K562 (cell line): Measurements from ENCODE around the gene DLGAP1. TPM values are rescaled to one million over a fixed set of nuclear protein-coding genes. Genes with fewer than 3 reads are reported as not detected.

ENCODE experiments used
- CHD4 ChIP-seq: fragments of 200-600 bp; sonication (generic); IDR thresholded peaks from 3 replicates; pipeline ENCODE4 v1.6.1; 2012; ENCODE audit warnings: low read depth, mild to moderate bottlenecking, mixed read lengths, low read length, inconsistent platforms; ENCODE audit not compliant: insufficient read depth, insufficient replicate concordance, poor library complexity, severe bottlenecking
- MEIS2 ChIP-seq: fragments of 450-650 bp; IDR thresholded peaks from 2 replicates; pipeline ENCODE4 v1.6.1; 2014; ENCODE audit warnings: mild to moderate bottlenecking; ENCODE audit not compliant: partially characterized antibody
- MYBL2 ChIP-seq, 2 experiments: fragments of 450-650 bp in 1 of 2; sonication (generic) in 1 of 2; formaldehyde crosslinking in 1 of 2; IDR thresholded peaks; 2 replicates each; pipeline versions ENCODE4 v1.6.1 to v1.8.1; 2017 to 2022; ENCODE audit warnings: borderline replicate concordance in 1 of 2, inconsistent platforms in 1 of 2, low read depth in 1 of 2, mild to moderate bottlenecking in 1 of 2, missing genetic modification reagents in 1 of 2, moderate library complexity in 1 of 2
- NCOA6 ChIP-seq: fragments of 450-650 bp; IDR thresholded peaks from 2 replicates; pipeline ENCODE4 v1.6.1; 2017; ENCODE audit warnings: mild to moderate bottlenecking
- SMARCB1 ChIP-seq: IDR thresholded peaks from 2 replicates; pipeline ENCODE4 v1.6.1; 2011; ENCODE audit warnings: improper control_type of control experiment, low read depth; ENCODE audit not compliant: insufficient read length
- TCF3 ChIP-seq: sonication (generic); formaldehyde crosslinking; IDR thresholded peaks from 2 replicates; pipeline ENCODE4 v1.4.0; 2020; ENCODE audit warnings: mild to moderate bottlenecking, missing genetic modification reagents
- TEAD1 ChIP-seq, 2 experiments: fragments of 450-650 bp in 1 of 2; sonication (generic) in 1 of 2; formaldehyde crosslinking; IDR thresholded peaks; 2 replicates each; pipeline versions ENCODE4 v1.4.0 to v1.8.0; 2020 to 2022; ENCODE audit warnings: mild to moderate bottlenecking in 2 of 2, missing genetic modification reagents in 1 of 2
- TRIM24 ChIP-seq, 2 experiments: fragments of 450-650 bp; IDR thresholded peaks; 2 replicates each; pipeline ENCODE4 v1.6.1; 2016
- U2AF2 ChIP-seq: fragments of 200-400 bp; formaldehyde crosslinking; optimal IDR thresholded peaks from 2 replicates; pipeline ENCODE3; 2017; ENCODE audit warnings: low read depth, mild to moderate bottlenecking, low read length
- ZNF134 ChIP-seq: fragments of 250-450 bp; sonication (Bioruptor Pico); conservative IDR thresholded peaks from 2 replicates; pipeline ENCODE4 v1.4.0; 2020
- ZNF274 ChIP-seq: IDR thresholded peaks from 2 replicates; pipeline ENCODE4 v1.6.1; 2011; ENCODE audit warnings: low read depth, mild to moderate bottlenecking, low read length, moderate library complexity, borderline replicate concordance
- ZNF316 ChIP-seq: fragments of 450-650 bp; IDR thresholded peaks from 2 replicates; pipeline ENCODE4 v1.6.1; 2016
- ZNF384 ChIP-seq: IDR thresholded peaks from 2 replicates; pipeline ENCODE4 v1.6.1; 2012; ENCODE audit warnings: low read depth, low read length, improper control_type of control experiment
- ZNF445 ChIP-seq: fragments of 250-450 bp; sonication (Bioruptor Pico); IDR thresholded peaks from 2 replicates; pipeline ENCODE4 v1.4.0; 2020; ENCODE audit warnings: low read depth, mild to moderate bottlenecking, moderate library complexity
- ZNF589 ChIP-seq: fragments of 200-800 bp; sonication (Bioruptor generic); IDR thresholded peaks from 2 replicates; pipeline ENCODE4 v1.6.1; 2016; ENCODE audit warnings: low read depth, missing genetic modification characterization, missing compliant biosample characterization
- polyA plus RNA-seq, 8 experiments: library from polyadenylated mRNA; depleted of rRNA in 4 of 8; stranded (reverse) in 5 of 8; unstranded in 3 of 8; fragments of >200 nt; fragmentation: Nextera tagmentation in 2 of 8; fragmentation: Illumina TruSeq in 1 of 8; extraction: Ambion mirVana in 2 of 8; extraction: Trizol in 1 of 8; gene quantifications; 2 replicates each; pipeline versions ENCODE4 v1.2.1 to v1.2.3, GENCODE V29; 2011 to 2014; ENCODE audit warnings: inconsistent platforms in 1 of 8, missing spikeins in 1 of 8
- total RNA-seq, 7 experiments: library from RNA; depleted of rRNA in 6 of 7; stranded (reverse); fragments of >200 nt in 6 of 7; fragmentation: Illumina TruSeq in 2 of 7; extraction: Trizol in 2 of 7; gene quantifications; 2 replicates each; pipeline versions ENCODE4 v1.2.1 to v1.2.3, GENCODE V29; 2011 to 2021; ENCODE audit warnings: low replicate concordance in 1 of 7
- TF ChIP-seq, protein P1 (sequence below): fragments of 450-650 bp; formaldehyde crosslinking; conservative IDR thresholded peaks from 2 replicates; pipeline ENCODE4 v1.4.0; 2022; ENCODE audit warnings: mild to moderate bottlenecking, missing genetic modification characterization
- TF ChIP-seq, protein P2 (sequence below): fragments of 250-450 bp; sonication (Bioruptor Pico); IDR thresholded peaks from 2 replicates; pipeline ENCODE4 v1.4.0; 2020; ENCODE audit warnings: mild to moderate bottlenecking
- TF ChIP-seq, protein P3 (sequence below): fragments of 200-800 bp; sonication (Bioruptor generic); IDR thresholded peaks from 2 replicates; pipeline ENCODE4 v1.6.1; 2016; ENCODE audit warnings: missing genetic modification characterization, missing compliant biosample characterization
- TF ChIP-seq, protein P4 (sequence below): fragments of 250-450 bp; sonication (Bioruptor Pico); IDR thresholded peaks from 2 replicates; pipeline ENCODE4 v1.5.0; 2021

Gene DLGAP1
- total and polyA plus RNA-seq, 9 of the 15 experiments (the other 6 are each of a cell fraction or from before 2014, with no cell fraction given), result 0.04 to 0.22 (median 0.08) TPM

DNA sequence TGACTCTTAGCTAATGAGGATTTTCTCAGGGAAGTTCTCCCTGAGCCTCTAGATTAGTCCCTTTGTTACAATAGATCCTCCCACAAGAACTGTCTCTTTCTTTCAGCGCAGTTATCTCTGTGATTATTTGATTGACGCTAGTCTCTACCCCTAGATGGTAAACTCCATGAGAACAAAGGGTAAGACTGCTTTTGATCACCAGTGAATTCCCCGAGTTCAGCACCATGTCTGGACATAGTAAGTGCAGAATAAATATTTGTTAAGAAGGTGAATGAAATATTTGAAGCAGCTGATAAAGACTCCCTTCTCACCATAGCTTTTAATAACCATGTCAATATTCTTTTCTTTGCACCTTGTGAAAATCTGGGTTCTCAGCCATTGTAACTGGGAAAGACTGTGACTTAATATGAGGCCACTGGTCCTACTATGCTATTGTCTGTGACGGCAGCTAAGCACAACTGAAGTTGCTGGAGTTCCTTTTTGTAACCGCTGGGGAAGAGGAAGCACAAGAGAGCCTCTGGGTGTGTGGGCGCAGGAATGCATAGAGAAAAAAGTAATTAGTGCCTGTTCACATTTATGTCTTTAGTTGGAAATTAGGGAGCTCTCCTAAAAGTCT, 790.4 kb downstream of the DLGAP1 start (continued):
- TF ChIP-seq, protein P1, sequence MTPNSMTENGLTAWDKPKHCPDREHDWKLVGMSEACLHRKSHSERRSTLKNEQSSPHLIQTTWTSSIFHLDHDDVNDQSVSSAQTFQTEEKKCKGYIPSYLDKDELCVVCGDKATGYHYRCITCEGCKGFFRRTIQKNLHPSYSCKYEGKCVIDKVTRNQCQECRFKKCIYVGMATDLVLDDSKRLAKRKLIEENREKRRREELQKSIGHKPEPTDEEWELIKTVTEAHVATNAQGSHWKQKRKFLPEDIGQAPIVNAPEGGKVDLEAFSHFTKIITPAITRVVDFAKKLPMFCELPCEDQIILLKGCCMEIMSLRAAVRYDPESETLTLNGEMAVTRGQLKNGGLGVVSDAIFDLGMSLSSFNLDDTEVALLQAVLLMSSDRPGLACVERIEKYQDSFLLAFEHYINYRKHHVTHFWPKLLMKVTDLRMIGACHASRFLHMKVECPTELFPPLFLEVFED (CRISPR knock-in tag), result 0 out of 2 replicates have a peak, but pooled peaks have one; percentile 10
- peak in 1 of 2 experiments; percentile 28; a peak in 1 of 4 replicates for TF ChIP-seq TRIM24 (IDR thresholded peaks at IDR 0.05)
- TF ChIP-seq MYBL2 (IDR thresholded peaks at IDR 0.05; ENCODE audit: low read depth), result no peak
- TF ChIP-seq MYBL2 (CRISPR knock-in tag; IDR thresholded peaks at IDR 0.05; ENCODE audit: borderline replicate concordance), result no peak
- TF ChIP-seq NCOA6, result no peak
- TF ChIP-seq, protein P2, sequence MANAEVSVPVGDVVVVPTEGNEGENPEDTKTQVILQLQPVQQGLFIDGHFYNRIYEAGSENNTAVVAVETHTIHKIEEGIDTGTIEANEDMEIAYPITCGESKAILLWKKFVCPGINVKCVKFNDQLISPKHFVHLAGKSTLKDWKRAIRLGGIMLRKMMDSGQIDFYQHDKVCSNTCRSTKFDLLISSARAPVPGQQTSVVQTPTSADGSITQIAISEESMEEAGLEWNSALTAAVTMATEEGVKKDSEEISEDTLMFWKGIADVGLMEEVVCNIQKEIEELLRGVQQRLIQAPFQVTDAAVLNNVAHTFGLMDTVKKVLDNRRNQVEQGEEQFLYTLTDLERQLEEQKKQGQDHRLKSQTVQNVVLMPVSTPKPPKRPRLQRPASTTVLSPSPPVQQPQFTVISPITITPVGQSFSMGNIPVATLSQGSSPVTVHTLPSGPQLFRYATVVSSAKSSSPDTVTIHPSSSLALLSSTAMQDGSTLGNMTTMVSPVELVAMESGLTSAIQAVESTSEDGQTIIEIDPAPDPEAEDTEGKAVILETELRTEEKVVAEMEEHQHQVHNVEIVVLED (CRISPR knock-in tag), result peak; percentile 37; the same call in 1 of the 2 replicates
- peak; percentile 43 for TF ChIP-seq MEIS2
- TF ChIP-seq, protein P3, sequence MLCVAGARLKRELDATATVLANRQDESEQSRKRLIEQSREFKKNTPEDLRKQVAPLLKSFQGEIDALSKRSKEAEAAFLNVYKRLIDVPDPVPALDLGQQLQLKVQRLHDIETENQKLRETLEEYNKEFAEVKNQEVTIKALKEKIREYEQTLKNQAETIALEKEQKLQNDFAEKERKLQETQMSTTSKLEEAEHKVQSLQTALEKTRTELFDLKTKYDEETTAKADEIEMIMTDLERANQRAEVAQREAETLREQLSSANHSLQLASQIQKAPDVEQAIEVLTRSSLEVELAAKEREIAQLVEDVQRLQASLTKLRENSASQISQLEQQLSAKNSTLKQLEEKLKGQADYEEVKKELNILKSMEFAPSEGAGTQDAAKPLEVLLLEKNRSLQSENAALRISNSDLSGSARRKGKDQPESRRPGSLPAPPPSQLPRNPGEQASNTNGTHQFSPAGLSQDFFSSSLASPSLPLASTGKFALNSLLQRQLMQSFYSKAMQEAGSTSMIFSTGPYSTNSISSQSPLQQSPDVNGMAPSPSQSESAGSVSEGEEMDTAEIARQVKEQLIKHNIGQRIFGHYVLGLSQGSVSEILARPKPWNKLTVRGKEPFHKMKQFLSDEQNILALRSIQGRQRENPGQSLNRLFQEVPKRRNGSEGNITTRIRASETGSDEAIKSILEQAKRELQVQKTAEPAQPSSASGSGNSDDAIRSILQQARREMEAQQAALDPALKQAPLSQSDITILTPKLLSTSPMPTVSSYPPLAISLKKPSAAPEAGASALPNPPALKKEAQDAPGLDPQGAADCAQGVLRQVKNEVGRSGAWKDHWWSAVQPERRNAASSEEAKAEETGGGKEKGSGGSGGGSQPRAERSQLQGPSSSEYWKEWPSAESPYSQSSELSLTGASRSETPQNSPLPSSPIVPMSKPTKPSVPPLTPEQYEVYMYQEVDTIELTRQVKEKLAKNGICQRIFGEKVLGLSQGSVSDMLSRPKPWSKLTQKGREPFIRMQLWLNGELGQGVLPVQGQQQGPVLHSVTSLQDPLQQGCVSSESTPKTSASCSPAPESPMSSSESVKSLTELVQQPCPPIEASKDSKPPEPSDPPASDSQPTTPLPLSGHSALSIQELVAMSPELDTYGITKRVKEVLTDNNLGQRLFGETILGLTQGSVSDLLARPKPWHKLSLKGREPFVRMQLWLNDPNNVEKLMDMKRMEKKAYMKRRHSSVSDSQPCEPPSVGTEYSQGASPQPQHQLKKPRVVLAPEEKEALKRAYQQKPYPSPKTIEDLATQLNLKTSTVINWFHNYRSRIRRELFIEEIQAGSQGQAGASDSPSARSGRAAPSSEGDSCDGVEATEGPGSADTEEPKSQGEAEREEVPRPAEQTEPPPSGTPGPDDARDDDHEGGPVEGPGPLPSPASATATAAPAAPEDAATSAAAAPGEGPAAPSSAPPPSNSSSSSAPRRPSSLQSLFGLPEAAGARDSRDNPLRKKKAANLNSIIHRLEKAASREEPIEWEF (CRISPR knock-in tag), result peak; percentile 69; the same call in 1 of the 2 replicates
- TF ChIP-seq ZNF384, result peak; percentile 70
- no peak for TF ChIP-seq U2AF2
- TF ChIP-seq ZNF274, result no peak
- TF ChIP-seq, protein P4, sequence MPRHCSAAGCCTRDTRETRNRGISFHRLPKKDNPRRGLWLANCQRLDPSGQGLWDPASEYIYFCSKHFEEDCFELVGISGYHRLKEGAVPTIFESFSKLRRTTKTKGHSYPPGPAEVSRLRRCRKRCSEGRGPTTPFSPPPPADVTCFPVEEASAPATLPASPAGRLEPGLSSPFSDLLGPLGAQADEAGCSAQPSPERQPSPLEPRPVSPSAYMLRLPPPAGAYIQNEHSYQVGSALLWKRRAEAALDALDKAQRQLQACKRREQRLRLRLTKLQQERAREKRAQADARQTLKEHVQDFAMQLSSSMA, result no peak
- TF ChIP-seq ZNF589, result peak; percentile 77
- peak; percentile 58; the same call in 1 of the 2 replicates for TF ChIP-seq ZNF134
- peak; percentile 81 for TF ChIP-seq CHD4
- no peak for TF ChIP-seq ZNF316
- TF ChIP-seq SMARCB1, result no peak
- TF ChIP-seq TCF3, result peak; percentile 30; the same call in 1 of the 2 replicates
- TF ChIP-seq ZNF445 (CRISPR knock-in tag), result peak; percentile 32; the same call in 1 of the 2 replicates
- TF ChIP-seq TEAD1 (CRISPR knock-in tag; IDR thresholded peaks at IDR 0.05), result peak; percentile 47 to 82; a peak in 3 of 4 replicates
